Activated naive CD8-positive, alpha-beta T cell treated with anti-CD3 and anti-CD28 coated beads, Interleukin-2, amount 50 U/mL, for 16 hours (primary cell): ENCODE results near the gene SLC6A2.

Experiments
- DNase-seq: peaks from one replicate; pipeline ENCODE4 v3.0.0-alpha.2; 2020; ENCODE audit warnings: low read depth, low spot score

The SLC6A2 gene

GRCh38 chr16:55647343-55647742 is 8.4 kb upstream of the SLC6A2 start:
- DNase-seq: no peak

DNA sequence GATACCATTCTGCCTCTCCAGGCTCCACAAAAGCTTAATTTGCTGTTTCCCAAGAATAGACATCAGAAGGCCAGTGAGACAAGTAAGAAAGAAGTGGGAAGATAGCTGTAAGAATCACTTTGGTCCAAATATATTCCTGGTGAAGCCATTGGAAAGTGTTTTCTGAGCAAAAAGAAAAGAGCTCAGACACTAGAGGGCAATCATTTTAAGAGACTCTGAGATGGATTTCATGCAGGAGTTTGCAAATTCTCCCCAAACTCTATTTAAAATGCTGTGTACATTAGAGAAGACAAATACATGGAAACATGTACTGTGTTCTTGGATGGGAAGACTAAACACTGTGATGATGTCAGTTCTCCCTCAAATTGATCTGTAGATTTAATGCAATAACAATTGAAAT is 8.0 kb upstream of the SLC6A2 start:
- DNase-seq: no peak

- DNase-seq: no peak
These were observed 3.7 kb upstream of the SLC6A2 start for GRCh38 chr16:55651841-55652824.

- DNase-seq: no peak
These were observed 2.7 kb upstream of the SLC6A2 start for GRCh38 chr16:55653106-55653505.

DNA sequence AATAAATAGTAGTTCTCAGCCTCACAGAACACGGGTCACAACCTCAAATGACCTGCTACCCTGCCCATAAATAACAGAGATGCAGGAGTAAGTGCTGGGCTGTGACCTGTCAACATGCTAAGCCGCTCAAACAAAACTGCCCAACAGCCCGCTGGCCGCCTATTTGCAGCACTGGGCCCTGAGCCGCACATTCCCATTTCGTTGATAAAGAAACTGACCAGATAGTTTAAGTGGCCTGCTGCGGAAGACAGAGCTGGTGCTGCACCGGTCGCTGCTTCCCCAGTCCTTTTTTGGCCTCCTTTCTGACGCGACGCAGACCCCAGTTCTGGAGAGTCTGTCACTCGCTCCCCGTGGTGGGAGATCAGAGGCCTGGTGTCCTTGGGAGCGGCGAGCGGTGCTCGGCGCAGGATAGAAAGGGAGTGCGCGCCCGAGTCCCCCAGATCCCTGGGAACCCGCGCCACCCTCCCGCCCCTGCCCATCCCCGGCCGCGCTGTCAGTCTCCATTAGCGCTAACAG is 349 bp upstream of the SLC6A2 start:
- no peak for DNase-seq

- no peak for DNase-seq
These were observed 904 bp downstream of the SLC6A2 start for GRCh38 chr16:55656691-55657092.

- DNase-seq: no peak
These were observed 1.8 kb downstream of the SLC6A2 start for GRCh38 chr16:55657616-55658015.

GRCh38 chr16:55658898-55659420 is 3.2 kb downstream of the SLC6A2 start:
- no peak for DNase-seq

DNA sequence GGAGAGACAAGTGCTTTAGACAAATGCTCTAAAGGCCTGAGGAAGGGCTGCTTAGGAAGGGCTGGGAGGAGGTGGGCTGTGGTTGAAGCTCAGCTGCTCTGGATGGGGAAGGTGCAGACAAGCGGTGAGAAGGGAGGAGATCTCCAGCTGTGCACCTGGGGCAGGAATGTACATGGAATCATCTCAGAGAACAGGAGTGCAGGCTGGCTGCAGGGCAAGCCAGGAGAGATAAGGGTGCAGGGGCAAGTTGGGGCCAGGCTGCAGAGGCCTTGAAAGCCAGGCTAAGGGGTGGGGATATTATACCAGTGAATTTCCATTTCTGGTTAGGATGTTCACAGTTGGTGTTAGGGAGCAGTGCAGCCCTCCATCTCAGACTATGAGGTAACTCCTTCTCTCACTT is 4.2 kb downstream of the SLC6A2 start:
- DNase-seq: no peak

DNA sequence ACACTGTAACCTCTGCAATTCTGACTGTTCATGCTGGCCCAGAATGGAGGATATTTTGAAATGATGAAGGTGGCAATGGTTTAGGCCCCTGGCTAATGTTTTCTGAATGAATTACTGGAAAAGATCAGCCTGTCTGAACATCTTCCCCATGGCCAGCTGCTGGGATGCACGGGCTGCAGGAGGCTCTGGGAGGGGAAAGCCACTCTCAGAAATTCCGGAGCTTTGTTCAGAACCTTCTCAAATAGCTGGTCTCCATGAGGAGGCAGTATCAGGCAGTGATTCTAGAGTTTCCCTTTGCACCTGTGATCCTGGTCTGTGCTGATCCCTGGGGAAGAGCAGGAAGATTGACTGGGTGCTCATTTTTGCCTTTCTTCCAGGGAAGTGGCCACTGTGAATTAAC is 5.0 kb downstream of the SLC6A2 start:
- no peak for DNase-seq

DNA sequence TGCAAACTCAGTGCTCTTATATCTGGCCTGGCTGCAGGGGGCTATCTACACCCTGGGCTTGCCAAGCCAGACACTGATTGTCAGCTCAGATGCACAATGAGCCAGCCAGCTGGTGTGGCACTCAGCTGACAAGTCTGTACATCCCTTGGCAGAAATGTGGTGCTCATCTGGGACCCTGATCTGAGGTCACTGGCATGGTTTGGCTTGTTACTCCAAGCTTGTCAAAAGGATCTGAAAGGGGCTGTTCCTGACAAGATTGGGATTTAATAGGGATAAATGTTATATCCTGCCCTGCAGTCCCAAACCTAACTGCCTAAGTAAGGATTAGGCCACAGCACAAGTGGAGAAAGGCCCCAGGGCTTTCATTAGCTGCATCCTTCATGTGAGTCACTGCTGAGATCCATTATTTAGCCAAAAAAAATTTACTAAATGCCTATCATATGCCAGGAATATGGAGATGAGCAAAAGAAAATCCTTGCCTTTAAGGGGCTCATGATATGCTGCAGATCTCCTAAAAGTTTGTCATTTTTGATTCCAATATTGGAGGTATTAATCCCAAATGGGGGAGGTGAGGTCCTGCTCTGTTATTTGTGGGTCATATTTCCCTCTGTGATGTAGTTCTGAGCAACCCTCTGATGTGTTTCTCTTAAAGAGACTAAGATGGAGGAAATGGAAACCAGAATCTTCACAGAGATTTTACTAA is 6.3 kb downstream of the SLC6A2 start:
- no peak for DNase-seq

- DNase-seq: no peak
These were observed 6.8 kb downstream of the SLC6A2 start for GRCh38 chr16:55662644-55663031.

- no peak for DNase-seq
These were observed 7.4 kb downstream of the SLC6A2 start for GRCh38 chr16:55663225-55663624.

DNA sequence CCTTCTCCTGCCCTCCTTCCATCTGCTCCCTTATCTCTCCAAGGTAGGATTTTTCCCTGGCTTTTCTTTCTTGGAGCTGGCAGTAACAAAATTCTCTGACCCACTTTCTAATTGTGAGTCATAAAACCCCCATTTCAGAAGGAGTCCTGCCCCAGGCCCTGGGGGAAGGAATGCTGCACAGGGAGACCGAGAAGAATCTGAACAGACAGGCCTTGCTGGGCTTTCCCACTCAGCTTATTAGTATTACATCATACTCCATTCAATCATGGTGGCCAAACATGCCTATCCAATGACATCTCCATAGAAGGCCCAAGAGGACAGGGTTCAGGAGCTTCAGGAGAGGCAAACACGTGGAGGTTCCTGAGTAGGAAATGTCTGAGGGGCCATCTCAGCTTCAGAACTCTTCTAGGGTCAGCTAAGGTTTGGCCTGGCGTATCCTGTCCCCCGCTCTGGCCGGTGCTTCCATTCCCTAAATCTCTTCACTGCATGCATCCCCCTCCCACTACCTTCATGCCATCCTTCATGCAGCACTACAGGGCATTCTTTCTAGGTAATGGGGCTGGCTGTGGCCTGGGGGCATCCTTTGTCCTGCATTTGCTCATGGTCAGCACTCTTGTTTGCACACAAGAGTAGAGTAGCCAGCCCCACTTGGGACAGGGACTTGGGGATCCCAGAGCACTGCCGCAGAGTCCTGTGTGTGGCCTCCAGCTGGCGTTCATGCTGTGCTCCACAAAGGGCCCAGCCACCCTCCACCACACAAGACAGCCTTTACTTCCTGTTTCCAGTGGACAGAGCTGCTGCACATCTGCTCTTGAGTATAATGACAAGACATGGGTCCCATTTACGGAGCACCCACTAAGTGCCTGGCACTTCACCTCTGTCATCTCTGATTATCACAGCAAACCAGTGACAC is 8.2 kb downstream of the SLC6A2 start:
- no peak for DNase-seq

DNA sequence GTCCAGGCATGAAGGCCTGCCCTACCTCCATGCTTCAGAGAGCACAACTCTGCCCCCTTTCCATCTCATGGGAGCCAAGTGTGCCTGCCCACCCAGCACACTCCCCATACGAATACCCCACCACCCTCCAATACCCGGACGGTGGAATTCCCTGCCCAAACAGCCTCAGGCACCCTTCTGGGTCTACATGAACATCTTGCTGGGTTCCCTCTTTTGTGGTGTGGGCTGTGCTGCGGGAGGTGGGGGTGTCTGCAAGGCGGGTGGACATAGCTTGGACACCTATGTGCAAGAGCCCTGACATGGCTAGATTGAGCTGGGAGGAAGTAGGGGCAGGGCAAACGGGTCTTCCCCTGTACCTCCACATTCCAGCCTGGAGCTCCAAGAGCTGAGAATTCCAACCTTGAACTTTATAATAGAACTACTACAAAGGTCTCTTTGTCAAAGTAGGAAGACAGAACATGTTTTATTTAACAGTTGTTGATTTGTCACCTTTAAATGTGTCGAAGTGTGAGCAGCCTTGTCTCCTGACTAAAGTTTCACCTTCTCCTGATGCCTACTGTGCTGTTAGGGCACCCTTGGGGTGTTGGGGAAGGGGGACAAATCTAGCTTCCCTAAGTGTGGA is 9.1 kb downstream of the SLC6A2 start:
- DNase-seq: no peak

DNA sequence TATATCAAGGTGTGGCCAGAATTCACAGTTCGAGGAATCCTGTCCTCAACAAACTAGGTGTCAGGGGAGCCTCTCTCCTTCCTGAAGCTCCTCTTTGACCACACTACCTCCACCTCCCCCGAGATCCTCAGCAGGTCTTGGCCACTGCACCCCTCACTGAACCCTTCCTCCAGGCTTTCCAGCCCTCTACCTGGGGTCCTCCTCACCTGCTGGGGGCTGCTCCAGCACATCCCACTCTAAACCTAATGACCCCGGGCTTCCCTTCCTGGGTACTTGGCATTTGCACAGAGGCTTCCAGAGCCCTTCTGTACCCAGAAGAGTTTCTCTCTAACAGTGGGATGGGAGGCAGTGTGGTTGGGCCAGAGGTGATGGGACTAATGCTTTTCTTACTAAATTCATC is 9.7 kb downstream of the SLC6A2 start:
- no peak for DNase-seq

- DNase-seq: no peak
These were observed 10.2 kb downstream of the SLC6A2 start for GRCh38 chr16:55666012-55666411.

DNA sequence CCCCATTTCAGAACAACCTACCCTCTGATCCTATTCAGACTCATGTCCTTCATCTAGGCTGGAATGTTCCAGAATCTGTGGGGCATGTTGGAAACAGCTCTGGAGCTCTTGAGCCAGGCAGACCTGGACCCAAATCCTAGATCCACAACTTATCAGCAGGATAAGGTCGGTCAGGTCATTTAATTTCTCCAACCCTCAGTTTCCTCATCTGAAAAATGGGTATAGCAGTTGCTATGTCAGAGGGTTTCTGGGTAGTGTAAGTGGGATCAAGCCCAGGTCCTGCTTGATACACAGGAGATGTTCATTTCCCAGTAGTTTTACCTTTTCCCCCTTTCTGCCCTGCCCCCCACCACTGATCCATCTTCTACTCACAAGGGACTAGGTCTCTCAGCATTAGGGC is 12.0 kb downstream of the SLC6A2 start:
- no peak for DNase-seq

DNA sequence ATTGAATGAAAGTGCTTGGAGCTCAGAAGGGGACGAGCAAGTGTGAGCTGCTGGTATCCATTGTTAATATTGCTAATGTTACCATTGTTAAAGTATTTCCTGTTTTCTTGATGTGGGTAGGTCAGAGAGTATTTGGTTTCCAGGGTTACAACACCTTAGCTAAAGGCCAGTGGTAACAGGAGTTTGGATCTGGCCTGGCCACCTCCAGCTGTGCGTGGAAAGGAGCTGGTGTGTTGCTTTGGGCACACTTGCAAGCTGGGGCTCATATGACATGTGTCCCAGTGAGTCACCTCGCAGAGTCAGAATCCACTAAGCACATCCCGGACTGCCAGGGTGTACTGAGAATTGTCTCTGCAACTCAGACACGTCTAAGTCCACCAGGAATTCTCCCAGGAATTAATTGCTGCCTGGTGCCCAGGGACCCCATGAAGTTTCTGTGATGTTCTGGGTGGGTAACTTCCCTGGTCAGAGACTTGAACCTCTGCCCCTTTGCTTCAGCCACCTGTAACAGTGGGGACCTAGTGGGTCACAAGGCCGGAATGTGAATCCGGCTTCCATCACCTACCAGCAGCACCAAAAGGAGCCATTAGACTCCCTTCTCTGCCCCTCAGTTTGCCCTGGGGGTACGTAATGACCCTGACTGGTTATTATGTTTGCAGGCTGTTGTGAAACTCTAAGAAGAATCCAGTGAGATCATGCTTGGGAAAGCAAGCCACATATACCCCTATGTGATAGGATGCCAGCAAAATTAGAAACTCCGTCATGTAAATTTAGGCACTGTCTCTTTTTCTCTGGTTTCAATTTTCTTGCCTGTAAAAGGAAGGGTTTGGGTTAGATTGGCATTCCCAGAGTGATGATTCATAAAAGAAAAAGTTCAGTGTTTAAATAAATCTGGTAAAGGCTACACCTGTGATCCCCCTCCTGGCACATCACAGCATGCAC is 12.8 kb downstream of the SLC6A2 start:
- no peak for DNase-seq
